Measurements from ENCODE around the gene TMEM50B. TPM values are rescaled to one million over a fixed set of nuclear protein-coding genes. Genes with fewer than 3 reads are reported as not detected.

Gene TMEM50B
- 25.8 and 37.1 TPM in 2 replicates for total RNA-seq

GRCh38 chr21:33479679-33480480 is at the start of gene TMEM50B:
Gene TMEM50B, minus strand, starts transcription at chr21:33479974. Its CDS starts 11,089 bp downstream, at chr21:33468885.

GRCh38 chr21:33491373-33492102 is 11.8 kb upstream of the TMEM50B start, which contains the start of gene DNAJC28:
Gene DNAJC28, minus strand, starts transcription at chr21:33491716. Its CDS starts 2,323 bp downstream, at chr21:33489393.

GRCh38 chr21:33403128-33403785 is 76.5 kb downstream of the TMEM50B start, which contains the start of gene IFNGR2:
Gene IFNGR2, plus strand, starts transcription at chr21:33403413. Its CDS starts 131 bp downstream, at chr21:33403544.

Other genes with a start within 250 kb of the TMEM50B start
- gene IL10RB, start 213.6 kb downstream of the TMEM50B start, total RNA-seq = 55.6 and 60.4 TPM in 2 replicates
- gene IFNAR1, start 155.0 kb downstream of the TMEM50B start, total RNA-seq = 23.9 and 27.5 TPM in 2 replicates
- 36.4 and 44.8 TPM in 2 replicates for gene IFNGR2, start 76.6 kb downstream of the TMEM50B start, total RNA-seq
- gene DNAJC28, start 11.7 kb upstream of the TMEM50B start, total RNA-seq = 1.3 and 3.2 TPM in 2 replicates
- 66.8 and 81.0 TPM in 2 replicates for gene GART, start 62.1 kb upstream of the TMEM50B start, total RNA-seq
- gene SON, start 63.1 kb upstream of the TMEM50B start, total RNA-seq = 140 and 202 TPM in 2 replicates
- 7.9 and 15.4 TPM in 2 replicates for gene DONSON, start 108.7 kb upstream of the TMEM50B start, total RNA-seq
- gene CRYZL1, start 161.8 kb upstream of the TMEM50B start, total RNA-seq = 36.9 and 41.2 TPM in 2 replicates
- 35.3 and 44.0 TPM in 2 replicates for gene ITSN1, start 162.5 kb upstream of the TMEM50B start, total RNA-seq

Measured in smooth muscle cell of trachea (primary cell).